Hepatocyte (in vitro differentiated cells): ENCODE data around the gene DCP2.

Experiments
- CTCF ChIP-seq: fragments of 200-600 bp; sonication (generic); IDR thresholded peaks from 2 replicates; pipeline ENCODE4 v1.5.1; 2016; ENCODE audit warnings: antibody characterized with exemption, mild to moderate bottlenecking; ENCODE audit not compliant: poor library complexity
- EZH2 ChIP-seq: fragments of 200-600 bp; sonication (generic); IDR thresholded peaks from 2 replicates; pipeline ENCODE4 v1.6.1; 2016; ENCODE audit warnings: antibody characterized with exemption, mild to moderate bottlenecking, borderline replicate concordance
- EZH2phosphoT487 ChIP-seq: fragments of 200-600 bp; sonication (generic); IDR thresholded peaks from one replicate; pipeline ENCODE4 v1.6.1; 2018; ENCODE audit warnings: antibody characterized with exemption, mild to moderate bottlenecking, low read depth, moderate library complexity; ENCODE audit not compliant: unreplicated experiment, severe bottlenecking

GRCh38 chr5:112979723-112980122 lies 3.1 kb downstream of the DCP2 start:
- TF ChIP-seq EZH2phosphoT487, result no peak
- no peak for TF ChIP-seq EZH2
- TF ChIP-seq CTCF, result no peak
